Gastroesophageal sphincter (tissue), 4 donors: ENCODE measurements around the gene OR56B1. TPM values are rescaled to one million over a fixed set of nuclear protein-coding genes. Genes with fewer than 3 reads are reported as not detected.

ENCODE experiments used
- ATAC-seq: fragments of 150-250 bp; one replicate; pipeline ENCODE4 v1.9.1; 2016; ENCODE audit warnings: mild to moderate bottlenecking, moderate library complexity
- H3K27ac ChIP-seq, 4 donors: fragments of 200-600 bp; sonication (generic) in 3 of 4; 1 replicate in 3 of 4; 2 replicates in 1 of 4; pipeline ENCODE4 v1.5.1; 2016 to 2019
- H3K27me3 ChIP-seq: fragments of 200-600 bp; sonication (generic); one replicate; pipeline ENCODE4 v1.5.1; 2019
- H3K36me3 ChIP-seq, 2 donors: fragments of 200-600 bp; sonication (generic); one replicate each; pipeline ENCODE4 v1.5.1; 2019; ENCODE audit warnings: control low read depth in 1 of 2
- H3K4me1 ChIP-seq, 3 donors: fragments of 200-600 bp; sonication (generic); 1 replicate in 2 of 3; 2 replicates in 1 of 3; pipeline ENCODE4 v1.5.1; 2016 to 2019; ENCODE audit warnings: control low read depth in 2 of 3
- H3K4me3 ChIP-seq, 2 donors: fragments of 200-600 bp; sonication (generic); one replicate each; pipeline ENCODE4 v1.5.1; 2019; ENCODE audit warnings: mild to moderate bottlenecking in 1 of 2, moderate library complexity in 1 of 2
- H3K9me3 ChIP-seq, 3 donors: fragments of 200-600 bp; sonication (generic); one replicate each; pipeline ENCODE4 v1.5.1; 2017 to 2019; ENCODE audit warnings: control low read depth in 2 of 3
- CTCF ChIP-seq, 4 experiments: fragments of 200-600 bp in 2 of 4; fragments of 450-650 bp in 2 of 4; sonication (generic) in 1 of 4; IDR thresholded peaks; one replicate each; pipeline ENCODE4 v1.5.1; 2017 to 2019; ENCODE audit warnings: antibody characterized with exemption in 4 of 4, mild to moderate bottlenecking in 2 of 4, moderate library complexity in 2 of 4
- EP300 ChIP-seq: sonication (generic); formaldehyde crosslinking; IDR thresholded peaks from one replicate; pipeline ENCODE4 v1.6.1; 2017; ENCODE audit warnings: antibody characterized with exemption, mild to moderate bottlenecking
- POLR2A ChIP-seq, 2 donors: fragments of 450-650 bp; IDR thresholded peaks; one replicate each; pipeline ENCODE4 v1.6.1; 2017; ENCODE audit warnings: antibody characterized with exemption in 2 of 2, mild to moderate bottlenecking in 2 of 2, moderate library complexity in 1 of 2
- POLR2AphosphoS5 ChIP-seq: sonication (generic); formaldehyde crosslinking; IDR thresholded peaks from one replicate; pipeline ENCODE4 v1.6.1; 2017; ENCODE audit warnings: antibody characterized with exemption
- WGBS, 2 donors: methylation state at CpG; one replicate each; pipeline ENCODE4 v1.1.5; 2018; ENCODE audit warnings: low coverage in 1 of 2; 5-methylcytosine and 5-hydroxymethylcytosine counted together
- total RNA-seq, 4 donors: library from RNA; depleted of rRNA; stranded (reverse); fragments of >200 nt; gene quantifications; one replicate each; pipeline ENCODE4 v1.1.0, GENCODE V29; 2016

Gene OR56B1
- total RNA-seq, 4 donors from 2014 or later = 0.13 to 0.19 TPM; not detected in 2

DNA sequence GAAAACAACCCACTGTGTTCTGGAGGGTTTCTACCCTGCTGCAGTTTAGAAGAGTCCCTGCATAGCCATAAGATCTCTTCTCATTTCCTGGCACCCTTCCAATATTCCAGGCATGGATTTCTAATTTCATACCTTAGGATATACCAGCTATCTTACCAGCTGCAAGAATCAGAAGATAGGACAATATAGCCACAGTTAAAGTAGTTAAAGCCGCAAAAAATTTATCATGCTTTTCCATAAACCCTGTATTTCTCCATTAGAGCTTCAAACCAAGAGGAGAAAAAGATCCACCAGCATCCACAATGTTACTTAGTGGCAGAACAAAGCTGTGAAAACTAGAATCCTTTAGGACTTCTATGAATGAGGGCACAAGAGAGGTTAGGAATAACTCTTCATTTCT is 8.6 kb upstream of the OR56B1 start:
- no peaks in the 10 kb centered on the region for H3K36me3 ChIP-seq
- TF ChIP-seq CTCF (IDR thresholded peaks at IDR 0.05) (no peak), EP300 (no peak)
- no peak for ATAC-seq
- WGBS, 2 donors = 100% methylated on average over 1 of the region's 1 CpG
- no peaks in the 10 kb centered on the region for H3K27me3 ChIP-seq
- H3K27ac ChIP-seq = no peak overlapping the region
- no peak overlapping the region for H3K4me3 ChIP-seq
- H3K4me1 ChIP-seq = no peaks in the 10 kb centered on the region
- H3K9me3 ChIP-seq = no peaks in the 10 kb centered on the region

DNA sequence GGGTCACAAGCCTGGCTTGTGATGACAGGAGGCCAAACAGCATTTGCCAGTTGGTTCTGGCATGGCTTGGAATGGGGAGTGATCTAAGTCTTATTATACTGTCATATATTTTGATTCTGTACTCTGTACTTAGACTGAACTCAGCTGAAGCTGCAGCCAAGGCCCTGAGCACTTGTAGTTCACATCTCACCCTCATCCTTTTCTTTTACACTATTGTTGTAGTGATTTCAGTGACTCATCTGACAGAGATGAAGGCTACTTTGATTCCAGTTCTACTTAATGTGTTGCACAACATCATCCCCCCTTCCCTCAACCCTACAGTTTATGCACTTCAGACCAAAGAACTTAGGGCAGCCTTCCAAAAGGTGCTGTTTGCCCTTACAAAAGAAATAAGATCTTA is 843 bp downstream of the OR56B1 start:
- Histone ChIP-seq H3K4me3 (no peak overlapping the region), H3K27ac (no peak overlapping the region), H3K4me1 (no peaks in the 10 kb centered on the region), H3K36me3 (no peaks in the 10 kb centered on the region), H3K9me3 (peaks cover 0 to 9% (median 0%) of the 10 kb centered on the region in 3 donors), H3K27me3 (no peaks in the 10 kb centered on the region)
- no peak for ATAC-seq
- TF ChIP-seq POLR2A (IDR thresholded peaks at IDR 0.05) = no peak
- no peak for TF ChIP-seq EP300
- TF ChIP-seq POLR2AphosphoS5 = no peak
- TF ChIP-seq CTCF (IDR thresholded peaks at IDR 0.05) = no peak

GRCh38 chr11:5737670-5738392 is 1.6 kb downstream of the OR56B1 start:
- ATAC-seq = no peak
- 65 to 80% methylated on average over 4 to 6 of the region's 6 CpGs for WGBS, 2 donors
- Histone ChIP-seq H3K27ac (no peak overlapping the region), H3K36me3 (no peaks in the 10 kb centered on the region), H3K9me3 (peaks cover 0 to 16% (median 0%) of the 10 kb centered on the region in 3 donors), H3K4me1 (no peaks in the 10 kb centered on the region), H3K4me3 (no peak overlapping the region), H3K27me3 (no peaks in the 10 kb centered on the region)
- TF ChIP-seq CTCF (IDR thresholded peaks at IDR 0.05) (no peak), POLR2A (IDR thresholded peaks at IDR 0.05) (no peak), POLR2AphosphoS5 (no peak), EP300 (no peak)

DNA sequence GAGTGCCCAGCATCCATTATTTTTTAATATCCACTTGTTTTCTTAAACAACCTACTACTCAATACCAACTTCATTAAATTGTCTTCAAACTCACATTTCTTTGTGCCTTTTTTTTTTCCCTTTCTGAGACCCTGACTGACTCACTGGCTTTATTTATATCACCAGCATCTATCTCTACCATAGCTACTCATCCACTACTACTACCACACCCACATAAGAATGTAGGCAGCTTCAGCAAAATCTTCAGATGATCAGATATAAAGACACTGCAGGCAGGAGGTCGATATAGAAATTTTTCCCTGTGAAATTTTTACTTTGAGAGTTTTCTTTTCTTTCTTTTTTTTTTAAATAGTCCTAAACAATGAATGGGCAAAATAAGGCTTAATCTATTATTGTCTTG is 2.2 kb downstream of the OR56B1 start:
- WGBS, 2 donors = 43 to 70% methylated on average over 1 of the region's 1 CpG
- H3K4me3 ChIP-seq = no peak overlapping the region
- H3K27ac ChIP-seq = no peak overlapping the region
- H3K36me3 ChIP-seq = no peaks in the 10 kb centered on the region
- no peak for ATAC-seq
- TF ChIP-seq CTCF (IDR thresholded peaks at IDR 0.05) (no peak), POLR2AphosphoS5 (no peak), EP300 (no peak)
- H3K9me3 ChIP-seq = peaks cover 0 to 19% (median 0%) of the 10 kb centered on the region in 3 donors
- no peaks in the 10 kb centered on the region for H3K27me3 ChIP-seq
- H3K4me1 ChIP-seq = no peaks in the 10 kb centered on the region

DNA sequence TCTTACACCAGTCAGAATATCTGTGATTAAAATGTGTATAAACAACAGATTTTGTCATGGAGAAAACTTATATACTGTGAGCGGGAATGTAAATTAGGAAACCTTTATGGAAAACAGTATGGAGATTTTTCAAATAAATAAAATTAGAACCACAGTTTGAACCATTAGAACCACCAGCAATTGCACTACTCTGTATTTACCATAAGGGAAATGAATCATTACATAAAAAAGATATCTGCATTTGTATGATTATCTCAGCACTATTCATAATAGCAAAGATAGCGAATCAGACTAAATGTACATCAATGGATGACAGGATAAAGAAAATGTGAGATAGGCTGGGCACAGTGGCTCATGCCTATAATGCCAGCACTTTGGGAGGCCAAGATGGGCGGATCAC is 10.4 kb downstream of the OR56B1 start:
- 68 to 94% methylated on average over 2 to 3 of the region's 3 CpGs for WGBS, 2 donors
- H3K4me3 ChIP-seq = no peak overlapping the region
- H3K9me3 ChIP-seq = peaks cover 0 to 15% (median 0%) of the 10 kb centered on the region in 3 donors
- H3K4me1 ChIP-seq = no peaks in the 10 kb centered on the region
- H3K36me3 ChIP-seq = no peaks in the 10 kb centered on the region
- ATAC-seq = no peak
- TF ChIP-seq POLR2A (IDR thresholded peaks at IDR 0.05) (no peak), POLR2AphosphoS5 (no peak), CTCF (IDR thresholded peaks at IDR 0.05) (no peak), EP300 (no peak)
- no peak overlapping the region for H3K27ac ChIP-seq
- H3K27me3 ChIP-seq = no peaks in the 10 kb centered on the region
